Activated T-cell treated with anti-CD3 and anti-CD28 coated beads, Interleukin-2, amount 50 U/mL, for 48 hours (primary cell): ENCODE measurements around the gene KLHDC4.
"Not testable (repeated sequence)": the region's sequence is repeated elsewhere in the genome, so short reads cannot be mapped to it uniquely, and the experiment has no call there.

Experiments used
- DNase-seq, 2 experiments: peaks; one replicate each; pipeline ENCODE4 v3.0.0-alpha.2; 2020

KLHDC4 gene

GRCh38 chr16:87741700-87742415, 23.9 kb downstream of the KLHDC4 start:
- DNase-seq: no peak

GRCh38 chr16:87740909-87741424, 24.8 kb downstream of the KLHDC4 start:
- DNase-seq: no peak

- no peak for DNase-seq
These were observed 25.3 kb downstream of the KLHDC4 start for GRCh38 chr16:87740441-87740840.

- no peak for DNase-seq
These were observed 26.0 kb downstream of the KLHDC4 start for GRCh38 chr16:87739801-87740200.

- DNase-seq: no peak
These were observed 29.8 kb downstream of the KLHDC4 start for GRCh38 chr16:87736008-87736382.

GRCh38 chr16:87735270-87736007, 30.3 kb downstream of the KLHDC4 start:
- DNase-seq: no peak

GRCh38 chr16:87734644-87735043, 31.1 kb downstream of the KLHDC4 start:
- DNase-seq: no peak

GRCh38 chr16:87733190-87733589, 32.6 kb downstream of the KLHDC4 start:
- no peak for DNase-seq

- DNase-seq: no peak
These were observed 34.2 kb downstream of the KLHDC4 start for GRCh38 chr16:87731607-87732006.

- DNase-seq: no peak
These were observed 36.4 kb downstream of the KLHDC4 start for GRCh38 chr16:87729266-87729954.

- DNase-seq: no peak
These were observed 37.8 kb downstream of the KLHDC4 start for GRCh38 chr16:87728026-87728425.

GRCh38 chr16:87727346-87727745, 38.4 kb downstream of the KLHDC4 start:
- DNase-seq: no peak

- DNase-seq: not testable (repeated sequence)
These were observed 39.2 kb downstream of the KLHDC4 start for GRCh38 chr16:87726577-87726976.

GRCh38 chr16:87725596-87726235, 40.1 kb downstream of the KLHDC4 start:
- no peak for DNase-seq

- no peak for DNase-seq
These were observed 41.1 kb downstream of the KLHDC4 start for GRCh38 chr16:87724490-87725291.

GRCh38 chr16:87723226-87723623, 42.6 kb downstream of the KLHDC4 start:
- DNase-seq: no peak

- DNase-seq: no peak
These were observed 43.1 kb downstream of the KLHDC4 start for GRCh38 chr16:87722590-87723225.

GRCh38 chr16:87721622-87722585, 43.9 kb downstream of the KLHDC4 start:
- no peak for DNase-seq

- no peak for DNase-seq
These were observed 45.3 kb downstream of the KLHDC4 start for GRCh38 chr16:87720446-87720845.

- not testable (repeated sequence) for DNase-seq
These were observed 47.0 kb downstream of the KLHDC4 start for GRCh38 chr16:87718831-87719230.

GRCh38 chr16:87715658-87716057, 50.1 kb downstream of the KLHDC4 start:
- DNase-seq: no peak
